GM18505 (cell line): ENCODE results near the gene STAMBP.
"Not testable (repeated sequence)": the region's sequence is repeated elsewhere in the genome, so short reads cannot be mapped to it uniquely, and the experiment has no call there.

Experiments used
- ATAC-seq: cut with Tn5 transposase; IDR thresholded peaks from one replicate; pipeline ENCODE4 v1.9.1; 2021; ENCODE audit not compliant: unreplicated experiment
- POLR2A ChIP-seq: IDR thresholded peaks from 4 replicates; pipeline ENCODE4 v1.6.1; 2011; ENCODE audit warnings: borderline replicate concordance; ENCODE audit not compliant: insufficient read depth, insufficient read length; ENCODE audit errors: extremely low read depth

The STAMBP gene

GRCh38 chr2:73844087-73844486, 15.3 kb downstream of the STAMBP start:
- TF ChIP-seq POLR2A, result no peak
- ATAC-seq, result no peak

GRCh38 chr2:73850009-73850408, 21.2 kb downstream of the STAMBP start:
- no peak for ATAC-seq
- TF ChIP-seq POLR2A, result no peak

DNA sequence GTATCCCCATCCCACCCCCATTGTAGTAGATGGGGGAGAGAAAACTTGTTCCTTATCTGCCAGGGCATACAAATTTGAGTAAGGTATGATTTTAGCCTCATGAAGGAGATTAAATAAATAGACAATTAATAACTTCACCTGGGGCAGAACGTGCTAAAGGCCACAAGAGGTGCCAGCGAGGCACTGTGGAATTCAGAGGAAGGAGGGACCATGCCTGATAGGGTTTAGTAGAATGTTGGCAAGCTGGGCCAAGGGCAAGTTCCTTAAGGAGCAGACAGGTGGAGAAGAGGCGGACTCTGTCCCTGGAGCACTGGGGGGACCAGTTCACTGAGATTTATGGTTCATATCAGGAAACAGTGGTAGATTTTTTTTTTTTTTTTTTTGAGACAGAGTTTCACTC, 22.5 kb downstream of the STAMBP start:
- ATAC-seq, result no peak
- no peak for TF ChIP-seq POLR2A

- ATAC-seq, result no peak
- no peak for TF ChIP-seq POLR2A
These were observed 23.3 kb downstream of the STAMBP start for GRCh38 chr2:73852020-73852419.

- TF ChIP-seq POLR2A, result no peak
- ATAC-seq, result no peak
These were observed 26.8 kb downstream of the STAMBP start for GRCh38 chr2:73855526-73855925.

DNA sequence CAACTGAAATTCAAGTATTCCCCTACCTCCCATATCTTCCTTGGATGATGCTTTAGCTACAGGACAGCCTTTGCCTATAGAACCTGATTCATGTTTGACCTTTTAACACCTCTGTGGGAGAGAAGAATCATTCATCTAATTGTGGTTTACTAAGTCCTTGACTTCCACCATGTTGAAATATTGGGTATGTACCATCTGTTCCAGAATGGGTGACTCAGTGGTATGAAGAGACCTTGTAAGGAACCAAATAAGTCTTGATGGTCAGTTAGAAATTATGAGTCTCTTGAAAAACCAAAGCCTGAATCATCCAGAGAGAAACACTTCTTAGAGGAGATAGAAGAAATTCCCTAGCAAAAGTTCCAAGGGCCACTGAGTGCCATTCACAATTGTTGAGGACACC, 27.5 kb downstream of the STAMBP start:
- ATAC-seq, result no peak
- no peak for TF ChIP-seq POLR2A

- ATAC-seq, result no peak
- TF ChIP-seq POLR2A, result no peak
These were observed 31.2 kb downstream of the STAMBP start for GRCh38 chr2:73859721-73860586.

DNA sequence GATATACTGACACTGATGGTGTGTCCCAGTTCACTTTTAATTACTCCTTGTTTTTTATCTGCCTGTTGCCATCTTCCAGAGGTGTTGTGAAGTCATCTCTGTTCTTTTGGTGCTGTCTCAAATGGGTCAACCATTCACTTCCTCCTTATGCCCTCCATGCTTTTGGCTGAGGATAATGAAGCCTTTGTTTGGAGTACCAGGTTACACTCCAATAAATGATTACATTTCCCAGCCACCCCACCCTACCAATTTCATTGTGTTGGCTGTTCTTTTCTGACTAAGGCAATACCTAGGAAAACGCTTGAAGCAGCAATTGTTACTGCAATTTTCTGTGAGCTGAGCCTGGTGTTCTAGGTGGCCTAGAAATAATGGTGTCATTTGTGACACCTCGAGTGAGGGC, 34.2 kb downstream of the STAMBP start:
- no peak for TF ChIP-seq POLR2A
- ATAC-seq, result no peak

DNA sequence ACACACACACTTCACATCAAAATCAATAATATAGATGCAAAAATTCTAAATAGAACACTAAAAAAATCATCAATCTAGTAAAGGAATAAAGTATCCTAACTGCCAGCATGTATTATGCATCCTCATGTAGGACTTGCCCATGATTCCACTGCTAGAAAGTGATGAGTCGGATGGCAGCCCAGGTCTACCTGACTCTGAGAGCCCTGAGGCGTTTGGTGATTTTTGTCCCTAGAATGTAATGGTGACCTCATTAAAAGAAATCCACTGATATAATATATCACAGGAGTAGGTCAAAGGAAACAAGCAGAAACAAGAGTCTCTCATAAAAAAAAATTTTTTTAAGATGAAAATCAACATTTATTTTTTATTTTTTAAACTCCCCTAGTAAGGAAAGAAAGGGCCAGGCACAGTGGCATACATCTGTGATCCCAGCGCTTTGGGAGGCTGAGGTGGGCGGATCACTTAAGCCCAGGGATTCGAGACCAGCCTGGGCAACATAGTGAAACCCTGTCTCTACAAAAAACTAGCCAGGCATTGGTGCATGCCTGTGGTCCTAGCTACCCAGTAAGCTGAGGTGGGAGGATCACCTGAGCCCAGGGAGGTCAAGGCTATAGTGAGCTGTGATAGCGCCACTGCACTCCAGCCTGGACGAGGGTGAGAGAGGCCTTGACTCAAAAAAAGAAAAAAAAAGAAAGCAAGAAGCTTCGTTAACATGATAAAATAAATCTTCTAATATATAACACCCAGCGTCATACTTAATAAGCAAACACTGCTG, 39.6 kb downstream of the STAMBP start:
- TF ChIP-seq POLR2A, result no peak
- ATAC-seq, result no peak

DNA sequence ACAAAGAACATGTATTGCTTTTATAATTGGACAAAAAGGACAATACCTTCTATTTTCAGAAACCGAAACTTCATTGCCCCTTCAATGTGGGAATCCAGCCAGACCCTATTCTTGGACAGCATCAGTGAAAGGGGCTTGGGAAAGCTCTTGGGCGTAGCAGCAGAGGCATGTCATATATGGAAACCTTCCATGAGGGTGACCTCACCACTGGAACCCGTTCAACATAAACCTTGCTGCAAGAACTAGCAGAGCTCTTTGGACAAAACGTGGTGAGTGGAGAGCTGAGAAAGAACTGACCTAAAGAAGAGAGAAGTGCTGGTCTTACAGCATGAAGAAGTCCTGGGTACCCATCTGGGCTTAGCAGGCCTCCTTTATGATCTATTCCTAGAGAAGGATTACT, 41.3 kb downstream of the STAMBP start:
- TF ChIP-seq POLR2A, result no peak
- no peak for ATAC-seq

GRCh38 chr2:73877071-73877802, 48.5 kb downstream of the STAMBP start:
- no peak for ATAC-seq

DNA sequence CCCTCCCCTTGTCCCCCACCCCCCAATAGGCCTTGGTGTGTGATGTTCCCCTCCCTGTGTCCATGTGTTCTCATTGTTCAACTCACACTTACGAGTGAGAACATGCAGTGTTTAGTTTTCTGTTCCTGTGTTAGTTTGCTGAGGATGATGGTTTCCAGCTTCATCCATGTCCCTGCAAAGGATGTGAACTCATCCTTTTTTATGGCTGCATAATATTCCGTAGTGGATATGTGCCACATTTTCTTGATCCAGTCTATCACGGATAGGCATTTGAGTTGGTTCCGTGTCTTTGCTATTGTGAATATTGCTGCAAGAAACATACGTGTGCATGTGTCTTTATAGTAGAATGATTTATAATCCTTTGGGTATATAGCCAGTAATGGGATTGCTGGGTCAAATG, 49.2 kb downstream of the STAMBP start:
- ATAC-seq, result not testable (repeated sequence)

More at GRCh38 chr2:73877071-73877802, 48.5 kb downstream of the STAMBP start:
- no peak for TF ChIP-seq POLR2A

GRCh38 chr2:73885406-73885805, 56.6 kb downstream of the STAMBP start:
- ATAC-seq, result no peak
- TF ChIP-seq POLR2A, result no peak
